ENCODE data around the gene GPRIN3. TPM values are rescaled to one million over a fixed set of nuclear protein-coding genes. Genes with fewer than 3 reads are reported as not detected.

Gene GPRIN3
- total RNA-seq, 1 experiment from 2014 or later: 0.48 TPM

DNA sequence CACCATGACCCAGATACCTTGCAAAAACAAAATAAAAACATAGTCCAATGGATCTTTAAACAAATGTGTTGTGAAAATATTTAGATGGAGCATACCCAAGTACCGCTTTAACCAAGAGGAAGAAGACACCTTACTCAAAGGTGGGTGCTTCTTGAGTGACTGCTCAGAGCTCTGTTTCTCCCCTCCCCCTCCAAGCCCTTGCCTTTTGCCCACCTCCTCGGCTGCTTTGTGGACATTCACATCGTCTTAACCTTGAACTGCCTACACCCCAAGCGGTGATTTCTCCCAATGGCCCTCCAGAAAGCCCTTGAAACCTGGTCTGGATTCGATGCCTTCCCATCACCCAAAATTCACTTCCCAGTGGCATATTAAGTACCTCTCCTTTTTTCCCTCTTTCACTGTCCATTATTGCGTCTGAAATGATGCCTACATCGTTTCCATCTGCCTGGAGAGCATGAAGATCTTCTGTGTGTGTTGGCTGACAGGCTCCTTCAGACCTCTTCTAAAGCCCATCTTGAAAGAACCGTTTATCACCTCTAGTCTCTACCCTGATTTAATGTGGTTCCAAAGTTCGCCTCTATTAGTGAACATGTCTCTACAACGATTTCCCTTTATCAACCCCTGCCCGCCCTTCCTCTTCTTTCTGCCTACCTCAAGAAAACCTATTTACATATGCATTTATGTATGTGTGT lies 968 bp downstream of the GPRIN3 start:
- whole genome bisulfite sequencing (ENCODE audit: extremely low coverage, insufficient read length, low lambda C conversion rate): no CpG with 5 or more reads among the region's 11 CpGs
- no peak overlapping the region for H3K27ac Mint-ChIP-seq
- no peaks in the 10 kb centered on the region for H4K20me1 ChIP-seq (ENCODE audit: control insufficient read depth, insufficient read depth, insufficient read length)
- H3K27me3 ChIP-seq (ENCODE audit: insufficient read depth, low read length): no peaks in the 10 kb centered on the region; the same call in 1 of the 2 replicates
- no peaks in the 10 kb centered on the region for H3K9me3 ChIP-seq (ENCODE audit: control insufficient read depth, low read depth, low read length)
- no peak overlapping the region for H4K8ac ChIP-seq (replicated peaks; ENCODE audit: insufficient read length, low read depth, low read length)
- no peak overlapping the region for H2AFZ ChIP-seq (ENCODE audit: low read length)
- H3K23ac ChIP-seq (ENCODE audit: insufficient read length, low read depth, low read length): no peak overlapping the region
- no peak for DNase-seq
- no peak overlapping the region for H4K5ac ChIP-seq (ENCODE audit: insufficient read length, low read depth, low read length)
- H2BK120ac ChIP-seq (ENCODE audit: low read depth, low read length, poor library complexity, severe bottlenecking): no peak overlapping the region
- no peak overlapping the region for H3K27ac ChIP-seq (ENCODE audit: insufficient read length, low read depth, low read length)
- no peaks in the 10 kb centered on the region for H3K79me1 ChIP-seq (ENCODE audit: insufficient read depth, low read depth, low read length, poor library complexity, severe bottlenecking)
- no peak overlapping the region for H3K18ac ChIP-seq (ENCODE audit: insufficient read length, low read depth, low read length)
- H2AK5ac ChIP-seq (ENCODE audit: insufficient read length, low read length): no peak overlapping the region
- H3K79me2 ChIP-seq (ENCODE audit: insufficient read depth, low read length): no peaks in the 10 kb centered on the region
- no peak overlapping the region for H2BK5ac ChIP-seq (ENCODE audit: insufficient read length, low read length)
- no peak overlapping the region for H3K9ac ChIP-seq (ENCODE audit: extremely low read depth, insufficient read length, low read length)
- H3K9me3 Mint-ChIP-seq: no peaks in the 10 kb centered on the region; a peak in 1 of 5 replicates
- no peak overlapping the region for H2BK15ac ChIP-seq (ENCODE audit: low read depth, low read length)
- H2BK12ac ChIP-seq (ENCODE audit: insufficient read length, low read depth, low read length): no peak overlapping the region
- peaks cover 41% of the 10 kb centered on the region for H3K27me3 Mint-ChIP-seq (ENCODE audit: low read depth)
- H3K36me3 Mint-ChIP-seq (ENCODE audit: insufficient read depth in 1 of 3, low read depth in 3 of 3): no peaks in the 10 kb centered on the region; a peak in 1 of 7 replicates
- H3K4ac ChIP-seq (ENCODE audit: low read depth, low read length): no peak overlapping the region
- H3K56ac ChIP-seq (ENCODE audit: insufficient read length, low read depth, low read length): no peak overlapping the region
- H3K14ac ChIP-seq (ENCODE audit: insufficient read depth, low read length): no peak overlapping the region
- H4K91ac ChIP-seq (ENCODE audit: insufficient read length, low read depth, low read length): no peak overlapping the region
- H3K4me1 Mint-ChIP-seq: peaks cover 11 to 19% of the 10 kb centered on the region in 2 experiments
- no peak for TF ChIP-seq CTCF (conservative IDR thresholded peaks at IDR 0.05)
- H2BK20ac ChIP-seq (ENCODE audit: low read depth, low read length, poor library complexity, severe bottlenecking): no peak overlapping the region
- H3K4me3 Mint-ChIP-seq: peak overlapping the region; percentile 77 to 85
- peaks cover 4% of the 10 kb centered on the region for H3K23me2 ChIP-seq (ENCODE audit: insufficient read length, low read depth, low read length, poor library complexity, severe bottlenecking)
- H3T11ph ChIP-seq (ENCODE audit: low read length): no peak overlapping the region
- H3K4me2 ChIP-seq (ENCODE audit: insufficient read depth, insufficient read length, low read length): peak overlapping the region; percentile 55
- peaks cover 5% of the 10 kb centered on the region for H3K4me1 ChIP-seq (ENCODE audit: insufficient read depth, low read length)

Measured in H9 (cell line).